GM12878 (cell line): ENCODE data around the gene CBFA2T3. TPM values are rescaled to one million over a fixed set of nuclear protein-coding genes. Genes with fewer than 3 reads are reported as not detected.

Source experiments
- ATAC-seq: fragments of 200-7000 bp; cut with Tn5 transposase; 3 replicates; pipeline ENCODE4 v1.9.1; 2020; ENCODE audit warnings: mild to moderate bottlenecking, moderate library complexity
- BruUV-seq: library from RNA; stranded (reverse); fragments of 400-500 nt; replicated peaks from 2 replicates; lab custom pipeline; 2021; lab: Mats Ljungman, UMichigan
- CTCF ChIA-PET: fragments of 300-600 bp; sonication (Branson Sonifier 250); formaldehyde crosslinking; extraction: SDS; loops from one replicate; lab custom pipeline; 2021; ENCODE audit warnings: inconsistent platforms; lab: Yijun Ruan, JAX
- POLR2A ChIA-PET: fragments of 350-600 bp; formaldehyde crosslinking; extraction: SDS; loops from one replicate; lab custom pipeline; 2021; ENCODE audit warnings: inconsistent platforms; lab: Charles Lee
- RAD21 ChIA-PET: fragments of 300-600 bp; sonication (Branson Sonifier 250); formaldehyde crosslinking; loops from one replicate; lab custom pipeline; 2023; ENCODE audit warnings: antibody characterized with exemption; ENCODE audit not compliant: unreplicated experiment; lab: Charles Lee
- SMC1A ChIA-PET: fragments of 300-600 bp; sonication (Branson Sonifier 250); formaldehyde crosslinking; loops from one replicate; lab custom pipeline; 2023; ENCODE audit not compliant: unreplicated experiment, uncharacterized antibody; lab: Charles Lee
- DNase-seq: peaks from one replicate; pipeline ENCODE4 v3.0.0-alpha.2; 2011; ENCODE audit warnings: low read depth, low spot score
- FAIRE-seq: peaks from 3 replicates; lab custom pipeline; 2011; peaks lifted over from hg19 to GRCh38; lab: Jason Lieb, UNC
- H2AFZ ChIP-seq: 2 replicates; pipeline ENCODE4 v1.6.0; 2011; ENCODE audit warnings: low read depth, low read length, control low read depth; ENCODE audit not compliant: control insufficient read depth
- H3K27ac ChIP-seq: 2 replicates; pipeline ENCODE4 v1.5.1; 2011; ENCODE audit warnings: control low read depth; ENCODE audit not compliant: control insufficient read depth, insufficient read depth
- H3K27me3 ChIP-seq, 2 experiments: replicated peaks in 1 of 2; 2 replicates each; pipeline versions ENCODE4 v1.6.0 to v1.6.1; 2011; ENCODE audit warnings: low read length in 1 of 2; ENCODE audit not compliant: control insufficient read depth in 2 of 2, insufficient read depth in 2 of 2
- H3K36me3 ChIP-seq, 2 experiments: 2 replicates each; pipeline ENCODE4 v1.5.1; 2011; ENCODE audit warnings: low read length in 1 of 2; ENCODE audit not compliant: control insufficient read depth in 2 of 2, insufficient read depth in 2 of 2
- H3K4me1 ChIP-seq: 2 replicates; pipeline ENCODE4 v1.6.1; 2011; ENCODE audit warnings: mild to moderate bottlenecking, low read length, moderate library complexity, mixed read lengths; ENCODE audit not compliant: control insufficient read depth, insufficient read depth
- H3K4me2 ChIP-seq: 2 replicates; pipeline ENCODE4 v1.6.0; 2011; ENCODE audit warnings: control low read depth; ENCODE audit not compliant: control insufficient read depth, insufficient read depth
- H3K4me3 ChIP-seq: fragments of 200-600 bp; sonication (generic); 2 replicates; pipeline ENCODE4 v1.5.1; 2016
- H3K79me2 ChIP-seq: 2 replicates; pipeline ENCODE4 v1.6.0; 2011; ENCODE audit warnings: low read length; ENCODE audit not compliant: control insufficient read depth, insufficient read depth
- H3K9ac ChIP-seq: 2 replicates; pipeline ENCODE4 v1.8.0; 2011; ENCODE audit warnings: low read length, control low read depth, mixed read lengths; ENCODE audit not compliant: control insufficient read depth, insufficient read depth
- H3K9me3 ChIP-seq: replicated peaks from 3 replicates; pipeline ENCODE4 v1.5.1; 2011; ENCODE audit warnings: mild to moderate bottlenecking, low read length; ENCODE audit not compliant: control insufficient read depth, insufficient read depth
- H4K20me1 ChIP-seq: 2 replicates; pipeline ENCODE4 v1.6.0; 2011; ENCODE audit not compliant: control insufficient read depth, insufficient read depth
- BCLAF1 ChIP-seq: fragments of 450-650 bp; IDR thresholded peaks from 2 replicates; pipeline ENCODE4 v1.6.1; 2017; ENCODE audit warnings: antibody characterized with exemption, mild to moderate bottlenecking, moderate library complexity
- E2F8 ChIP-seq: fragments of 450-650 bp; IDR thresholded peaks from 2 replicates; pipeline ENCODE4 v1.6.1; 2018; ENCODE audit warnings: mild to moderate bottlenecking, low read depth, moderate library complexity; ENCODE audit not compliant: partially characterized antibody
- EGR1 ChIP-seq, 2 experiments: IDR thresholded peaks; 1 replicate in 1 of 2; 2 replicates in 1 of 2; pipeline ENCODE4 v1.6.1; 2011 to 2012; ENCODE audit warnings: low read depth in 2 of 2, low read length in 2 of 2, borderline replicate concordance in 1 of 2, mild to moderate bottlenecking in 1 of 2, moderate library complexity in 1 of 2
- FOXK2 ChIP-seq: fragments of 450-650 bp; IDR thresholded peaks from 2 replicates; pipeline ENCODE4 v1.6.1; 2017; ENCODE audit warnings: mild to moderate bottlenecking, moderate library complexity
- MYC ChIP-seq: IDR thresholded peaks from 2 replicates; pipeline ENCODE4 v1.6.1; 2011; ENCODE audit warnings: mild to moderate bottlenecking, low read length, moderate library complexity, inconsistent platforms; ENCODE audit not compliant: insufficient read depth, insufficient replicate concordance, insufficient read length, severe bottlenecking
- NFIC ChIP-seq: IDR thresholded peaks from 2 replicates; pipeline ENCODE4 v1.6.1; 2012; ENCODE audit warnings: low read depth, mild to moderate bottlenecking, inconsistent platforms, low read length, moderate library complexity
- POU2F2 ChIP-seq: IDR thresholded peaks from 3 replicates; pipeline ENCODE4 v1.6.1; 2011; ENCODE audit warnings: low read depth, mild to moderate bottlenecking, low read length, borderline replicate concordance
- SREBF1 ChIP-seq: IDR thresholded peaks from 2 replicates; pipeline ENCODE4 v1.6.1; 2012; ENCODE audit warnings: mild to moderate bottlenecking, low read length
- SREBF2 ChIP-seq: IDR thresholded peaks from 2 replicates; pipeline ENCODE4 v1.6.1; 2012; ENCODE audit warnings: mild to moderate bottlenecking, low read length
- TCF12 ChIP-seq: IDR thresholded peaks from 2 replicates; pipeline ENCODE4 v1.6.1; 2011; ENCODE audit warnings: low read depth, mild to moderate bottlenecking, low read length
- WGBS: methylation state at CpG from one replicate; pipeline ENCODE4 v1.1.6; 2016; ENCODE audit warnings: low lambda C conversion rate; ENCODE audit not compliant: insufficient replicate concordance, insufficient coverage; ENCODE audit errors: missing lambda C conversion rate; 5-methylcytosine and 5-hydroxymethylcytosine counted together
- in situ Hi-C: fragments of 300-500 bp; cut with MboI; formaldehyde crosslinking; loops from 9 replicates; pipeline ENCODE4 v1.14.3; 2018; ENCODE audit warnings: mixed read lengths
- intact Hi-C: fragments of 100-400 bp; cut with micrococcal nuclease; formaldehyde crosslinking; loops from one replicate; pipeline ENCODE4 v1.14.2; 2022; ENCODE audit not compliant: unreplicated experiment
- polyA plus RNA-seq, 11 experiments: library from polyadenylated mRNA; depleted of rRNA in 4 of 11; unstranded in 6 of 11; stranded (reverse) in 5 of 11; fragments of >200 nt; fragmentation: Nextera tagmentation in 4 of 11; fragmentation: Illumina TruSeq in 1 of 11; extraction: Ambion mirVana in 4 of 11; extraction: Trizol in 1 of 11; gene quantifications; 1 replicate in 1 of 11; 2 replicates in 10 of 11; pipeline versions ENCODE4 v1.2.1 to v1.2.3, GENCODE V29; 2011 to 2016; ENCODE audit warnings: inconsistent platforms in 2 of 11, missing spikeins in 2 of 11, low read depth in 1 of 11
- total RNA-seq, 4 experiments: library from RNA; depleted of rRNA in 3 of 4; stranded (reverse); fragments of >200 nt in 3 of 4; fragmentation: Illumina TruSeq in 1 of 4; extraction: Trizol in 1 of 4; gene quantifications; 2 replicates each; pipeline versions ENCODE4 v1.2.1 to v1.2.3, GENCODE V29; 2013 to 2021
- TF ChIP-seq, protein P1 (sequence below): IDR thresholded peaks from 2 replicates; pipeline ENCODE4 v1.6.1; 2011; ENCODE audit warnings: mild to moderate bottlenecking, low read depth, low read length, moderate library complexity; ENCODE audit not compliant: insufficient replicate concordance
- TF ChIP-seq, protein P2 (sequence below): fragments of 450-650 bp; conservative IDR thresholded peaks from 2 replicates; pipeline ENCODE4 v1.6.1; 2017; ENCODE audit warnings: mild to moderate bottlenecking, moderate library complexity

The CBFA2T3 gene
- total and polyA plus RNA-seq, 10 of the 15 experiments (the other 5 are each of a cell fraction or from before 2014, with no cell fraction given): 0.69 to 42.6 (median 4.5) TPM

DNA sequence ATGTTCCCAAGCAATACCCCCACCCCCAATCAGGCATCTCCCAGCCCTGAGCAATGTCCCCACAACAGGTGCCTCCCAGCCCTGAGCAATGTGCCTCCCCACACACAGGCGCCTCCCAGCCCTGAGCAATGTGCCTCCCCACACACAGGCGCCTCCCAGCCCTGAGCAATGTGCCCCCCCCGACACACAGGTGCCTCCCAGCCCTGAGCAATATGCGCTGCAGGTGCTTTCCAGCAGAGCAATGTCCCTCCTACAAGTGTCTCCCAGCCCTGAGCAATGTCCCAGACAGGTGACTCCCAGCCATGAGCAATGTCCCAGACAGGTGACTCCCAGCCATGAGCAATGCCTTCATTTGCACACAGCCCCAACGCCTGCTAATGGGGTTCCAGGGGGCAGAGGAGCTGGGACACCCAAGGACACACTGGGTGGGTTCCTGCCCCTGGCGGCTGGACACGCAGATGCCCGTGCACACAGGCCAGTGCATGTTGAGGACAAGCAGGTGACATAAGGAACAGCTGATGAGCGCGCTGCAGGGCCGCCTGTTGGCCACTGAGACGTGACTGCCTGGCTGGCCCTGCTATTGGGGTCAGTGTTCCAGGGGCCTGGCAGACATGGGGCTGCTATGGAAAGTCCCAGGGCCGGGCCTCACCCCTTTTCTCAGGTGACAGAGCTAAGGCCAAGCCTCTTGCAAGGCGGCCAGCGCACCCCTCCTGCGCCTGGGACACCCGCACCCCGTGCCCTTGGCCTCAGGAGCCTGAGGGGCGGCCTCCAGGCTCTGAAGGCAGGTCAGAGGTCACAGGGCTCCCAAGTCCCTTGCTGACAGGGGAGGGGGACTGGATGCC, 83.7 kb downstream of the CBFA2T3 start:
- H3K9me3 ChIP-seq: no peaks in the 10 kb centered on the region
- ChIA-PET CTCF (no interaction called here), SMC1A (no interaction called here), POLR2A (no interaction called here), RAD21 (no interaction called here)
- WGBS: 88% methylated on average over 19 of the region's 19 CpGs
- no TSS peak for BruUV-seq
- no peak overlapping the region for H3K4me2 ChIP-seq
- no peak for FAIRE-seq
- H4K20me1 ChIP-seq: no peaks in the 10 kb centered on the region
- intact Hi-C loops: no loop called here
- no peaks in the 10 kb centered on the region for H3K4me1 ChIP-seq
- DNase-seq: no peak
- in situ Hi-C loops: no loop called here
- no peak for ATAC-seq
- no peak overlapping the region for H3K27ac ChIP-seq
- no peak overlapping the region for H3K9ac ChIP-seq
- no peaks in the 10 kb centered on the region for H3K79me2 ChIP-seq
- H3K4me3 ChIP-seq: no peak overlapping the region
- no peak overlapping the region for H2AFZ ChIP-seq
- peaks cover 1 to 4% of the 10 kb centered on the region in 2 experiments; a peak in 3 of 4 replicates for H3K36me3 ChIP-seq
- H3K27me3 ChIP-seq: no peaks in the 10 kb centered on the region
- TF ChIP-seq, protein P1, sequence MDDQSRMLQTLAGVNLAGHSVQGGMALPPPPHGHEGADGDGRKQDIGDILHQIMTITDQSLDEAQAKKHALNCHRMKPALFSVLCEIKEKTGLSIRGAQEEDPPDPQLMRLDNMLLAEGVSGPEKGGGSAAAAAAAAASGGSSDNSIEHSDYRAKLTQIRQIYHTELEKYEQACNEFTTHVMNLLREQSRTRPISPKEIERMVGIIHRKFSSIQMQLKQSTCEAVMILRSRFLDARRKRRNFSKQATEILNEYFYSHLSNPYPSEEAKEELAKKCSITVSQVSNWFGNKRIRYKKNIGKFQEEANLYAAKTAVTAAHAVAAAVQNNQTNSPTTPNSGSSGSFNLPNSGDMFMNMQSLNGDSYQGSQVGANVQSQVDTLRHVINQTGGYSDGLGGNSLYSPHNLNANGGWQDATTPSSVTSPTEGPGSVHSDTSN: peak; percentile 50
- no peak for TF ChIP-seq SREBF1
- no peak for TF ChIP-seq E2F8
- TF ChIP-seq, protein P2, sequence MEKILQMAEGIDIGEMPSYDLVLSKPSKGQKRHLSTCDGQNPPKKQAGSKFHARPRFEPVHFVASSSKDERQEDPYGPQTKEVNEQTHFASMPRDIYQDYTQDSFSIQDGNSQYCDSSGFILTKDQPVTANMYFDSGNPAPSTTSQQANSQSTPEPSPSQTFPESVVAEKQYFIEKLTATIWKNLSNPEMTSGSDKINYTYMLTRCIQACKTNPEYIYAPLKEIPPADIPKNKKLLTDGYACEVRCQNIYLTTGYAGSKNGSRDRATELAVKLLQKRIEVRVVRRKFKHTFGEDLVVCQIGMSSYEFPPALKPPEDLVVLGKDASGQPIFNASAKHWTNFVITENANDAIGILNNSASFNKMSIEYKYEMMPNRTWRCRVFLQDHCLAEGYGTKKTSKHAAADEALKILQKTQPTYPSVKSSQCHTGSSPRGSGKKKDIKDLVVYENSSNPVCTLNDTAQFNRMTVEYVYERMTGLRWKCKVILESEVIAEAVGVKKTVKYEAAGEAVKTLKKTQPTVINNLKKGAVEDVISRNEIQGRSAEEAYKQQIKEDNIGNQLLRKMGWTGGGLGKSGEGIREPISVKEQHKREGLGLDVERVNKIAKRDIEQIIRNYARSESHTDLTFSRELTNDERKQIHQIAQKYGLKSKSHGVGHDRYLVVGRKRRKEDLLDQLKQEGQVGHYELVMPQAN: no peak
- no peak for TF ChIP-seq BCLAF1
- 0 out of 2 replicates have a peak, but pooled peaks have one; percentile 31 for TF ChIP-seq NFIC
- no peak for TF ChIP-seq POU2F2
- TF ChIP-seq TCF12: 0 out of 2 replicates have a peak, but pooled peaks have one; percentile 8
- TF ChIP-seq MYC: no peak
- TF ChIP-seq FOXK2: no peak
- TF ChIP-seq EGR1 (IDR thresholded peaks at IDR 0.05; ENCODE audit: borderline replicate concordance in 1 of 2, low read depth in 2 of 2, low read length in 2 of 2): no peak
- no peak for TF ChIP-seq SREBF2
